Activated B cell treated with CpG ODN at 0.5 μM for 24 hours (primary cell): ENCODE results near the gene THSD4. TPM values are rescaled to one million over a fixed set of nuclear protein-coding genes. Genes with fewer than 3 reads are reported as not detected.

Source experiments
- ATAC-seq: fragments of 200-7000 bp; cut with Tn5 transposase; one replicate; pipeline ENCODE4 v1.10.0; 2021; ENCODE audit warnings: low read depth, mild to moderate bottlenecking, moderate library complexity
- CTCF ChIA-PET: fragments of 350-600 bp; sonication (Branson Sonifier 250); formaldehyde crosslinking; loops from one replicate; lab custom pipeline; 2021; ENCODE audit warnings: antibody characterized with exemption; lab: Charles Lee
- POLR2A ChIA-PET: fragments of 350-600 bp; sonication (Branson Sonifier 250); formaldehyde crosslinking; loops from one replicate; lab custom pipeline; 2021; ENCODE audit warnings: antibody characterized with exemption; lab: Charles Lee
- DNase-seq: peaks from one replicate; pipeline ENCODE4 v3.0.0; 2022
- H3K27ac Mint-ChIP-seq: one replicate; pipeline ENCODE4 v1.8.0; 2020; ENCODE audit warnings: mixed read lengths
- H3K27me3 Mint-ChIP-seq: one replicate; pipeline ENCODE4 v1.8.0; 2021; ENCODE audit warnings: mixed read lengths
- H3K36me3 Mint-ChIP-seq: one replicate; pipeline ENCODE4 v1.8.0; 2021; ENCODE audit warnings: low read depth, mixed read lengths
- H3K4me1 Mint-ChIP-seq: one replicate; pipeline ENCODE4 v1.8.0; 2021; ENCODE audit warnings: mixed read lengths
- H3K4me3 Mint-ChIP-seq: one replicate; pipeline ENCODE4 v1.8.0; 2020; ENCODE audit warnings: mild to moderate bottlenecking, mixed read lengths
- H3K9me3 Mint-ChIP-seq: one replicate; pipeline ENCODE4 v1.8.0; 2020; ENCODE audit warnings: mixed read lengths
- intact Hi-C: fragments of 100-400 bp; cut with micrococcal nuclease; formaldehyde crosslinking; loops from one replicate; pipeline ENCODE4 v1.15.1; 2024
- total RNA-seq: library from RNA; stranded (reverse); gene quantifications from 2 replicates; pipeline ENCODE4 v1.2.3, GENCODE V29; 2022
- TF ChIP-seq, protein P1 (sequence below): fragments of 200-600 bp; IDR thresholded peaks from one replicate; pipeline ENCODE4 v1.8.0; 2022; ENCODE audit warnings: antibody characterized with exemption, mild to moderate bottlenecking

THSD4 gene
- total RNA-seq, 1 donor from 2014 or later, result not detected

DNA sequence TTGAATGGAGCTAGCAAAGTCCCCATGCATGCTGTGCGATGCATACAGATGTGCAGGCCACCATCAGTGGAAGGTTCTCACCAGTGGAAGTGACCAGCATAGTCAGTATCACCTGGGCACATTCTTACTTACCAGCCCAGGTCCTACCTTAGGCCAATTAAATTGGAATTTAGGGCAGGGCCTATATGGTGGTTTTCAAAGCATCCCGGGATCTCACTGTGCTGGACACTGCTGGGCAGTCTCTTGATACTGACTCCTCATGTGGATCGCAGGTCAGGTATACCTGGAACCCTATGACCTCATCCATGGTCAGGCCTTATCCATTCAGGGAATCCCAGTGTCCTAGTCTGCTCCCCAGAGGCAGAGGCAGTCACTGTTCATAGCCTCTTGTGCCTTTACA is 358.5 kb downstream of the THSD4 start:
- ChIA-PET POLR2A (no interaction called here), CTCF (no interaction called here)
- intact Hi-C loops, result no loop called here
- Mint-ChIP-seq H3K9me3 (peaks cover under 1% of the 10 kb centered on the region), H3K36me3 (no peaks in the 10 kb centered on the region), H3K27me3 (no peaks in the 10 kb centered on the region), H3K27ac (no peak overlapping the region), H3K4me3 (no peak overlapping the region), H3K4me1 (peaks cover 13% of the 10 kb centered on the region)
- ATAC-seq (no peak), DNase-seq (no peak)
- TF ChIP-seq, protein P1, sequence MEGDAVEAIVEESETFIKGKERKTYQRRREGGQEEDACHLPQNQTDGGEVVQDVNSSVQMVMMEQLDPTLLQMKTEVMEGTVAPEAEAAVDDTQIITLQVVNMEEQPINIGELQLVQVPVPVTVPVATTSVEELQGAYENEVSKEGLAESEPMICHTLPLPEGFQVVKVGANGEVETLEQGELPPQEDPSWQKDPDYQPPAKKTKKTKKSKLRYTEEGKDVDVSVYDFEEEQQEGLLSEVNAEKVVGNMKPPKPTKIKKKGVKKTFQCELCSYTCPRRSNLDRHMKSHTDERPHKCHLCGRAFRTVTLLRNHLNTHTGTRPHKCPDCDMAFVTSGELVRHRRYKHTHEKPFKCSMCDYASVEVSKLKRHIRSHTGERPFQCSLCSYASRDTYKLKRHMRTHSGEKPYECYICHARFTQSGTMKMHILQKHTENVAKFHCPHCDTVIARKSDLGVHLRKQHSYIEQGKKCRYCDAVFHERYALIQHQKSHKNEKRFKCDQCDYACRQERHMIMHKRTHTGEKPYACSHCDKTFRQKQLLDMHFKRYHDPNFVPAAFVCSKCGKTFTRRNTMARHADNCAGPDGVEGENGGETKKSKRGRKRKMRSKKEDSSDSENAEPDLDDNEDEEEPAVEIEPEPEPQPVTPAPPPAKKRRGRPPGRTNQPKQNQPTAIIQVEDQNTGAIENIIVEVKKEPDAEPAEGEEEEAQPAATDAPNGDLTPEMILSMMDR, result no peak

DNA sequence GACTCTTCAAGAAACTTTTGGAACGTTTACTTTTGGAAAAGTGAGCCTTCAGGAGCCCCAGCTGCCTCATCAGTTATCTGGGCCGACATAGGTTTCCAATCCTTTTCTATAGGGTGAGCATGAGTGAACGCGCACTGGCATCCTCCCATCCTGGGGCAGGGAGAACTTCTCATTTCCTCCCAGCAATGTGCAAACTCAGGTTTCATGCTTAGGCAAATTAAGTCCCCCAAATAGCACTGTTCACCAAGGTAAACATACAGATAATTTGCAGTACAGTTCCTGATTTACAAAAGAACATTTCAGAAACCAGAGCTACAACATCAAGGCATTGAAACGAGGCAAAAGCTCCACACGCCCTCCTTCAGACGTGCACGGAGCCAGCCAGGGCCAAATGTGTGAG is 361.6 kb downstream of the THSD4 start:
- intact Hi-C loops, result no loop called here
- CTCF ChIA-PET, result no interaction called here

DNA sequence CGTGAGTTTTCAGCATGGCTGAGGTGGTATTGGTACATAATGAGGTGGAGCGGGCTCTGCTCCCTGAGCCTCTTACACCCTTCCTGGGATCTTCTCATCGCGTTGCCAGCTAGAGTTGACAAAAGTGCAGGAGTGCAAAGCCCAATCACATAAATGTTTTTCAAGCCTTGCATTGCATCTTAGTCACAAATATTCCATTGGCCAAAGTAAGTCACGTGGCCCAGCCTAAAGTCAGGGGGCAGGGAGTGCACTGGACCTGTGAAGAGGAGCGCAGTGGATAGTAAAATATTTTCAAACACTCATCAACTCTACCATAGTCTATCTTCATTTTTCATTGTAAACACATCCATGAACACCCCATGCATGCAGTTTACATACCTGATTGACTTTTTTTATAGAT is 365.3 kb downstream of the THSD4 start:
- no peak overlapping the region for H3K27ac Mint-ChIP-seq
- TF ChIP-seq, protein P1, result no peak
- peaks cover 11% of the 10 kb centered on the region for H3K4me1 Mint-ChIP-seq
- CTCF ChIA-PET, result no interaction called here
- H3K9me3 Mint-ChIP-seq, result peaks cover 2% of the 10 kb centered on the region
- H3K36me3 Mint-ChIP-seq, result no peaks in the 10 kb centered on the region
- no peak overlapping the region for H3K4me3 Mint-ChIP-seq
- intact Hi-C loops, result no loop called here
- no peaks in the 10 kb centered on the region for H3K27me3 Mint-ChIP-seq
- DNase-seq (no peak), ATAC-seq (no peak)
- POLR2A ChIA-PET, result no interaction called here

More for the DNA sequence above, 361.6 kb downstream of the THSD4 start:
- peaks cover 13% of the 10 kb centered on the region for H3K4me1 Mint-ChIP-seq
- no peaks in the 10 kb centered on the region for H3K9me3 Mint-ChIP-seq
- H3K27me3 Mint-ChIP-seq, result no peaks in the 10 kb centered on the region
- H3K36me3 Mint-ChIP-seq, result no peaks in the 10 kb centered on the region
- H3K27ac Mint-ChIP-seq, result no peak overlapping the region
- peak overlapping the region; percentile 13 for H3K4me3 Mint-ChIP-seq
- POLR2A ChIA-PET, result interaction anchor here (0.7 kb wide), 1 partner anchor 1379 kb away, joined by 3 read pairs; the partner anchor contains the start of gene TLE3
- DNase-seq (no peak), ATAC-seq (no peak)
- TF ChIP-seq, protein P1, result no peak

DNA sequence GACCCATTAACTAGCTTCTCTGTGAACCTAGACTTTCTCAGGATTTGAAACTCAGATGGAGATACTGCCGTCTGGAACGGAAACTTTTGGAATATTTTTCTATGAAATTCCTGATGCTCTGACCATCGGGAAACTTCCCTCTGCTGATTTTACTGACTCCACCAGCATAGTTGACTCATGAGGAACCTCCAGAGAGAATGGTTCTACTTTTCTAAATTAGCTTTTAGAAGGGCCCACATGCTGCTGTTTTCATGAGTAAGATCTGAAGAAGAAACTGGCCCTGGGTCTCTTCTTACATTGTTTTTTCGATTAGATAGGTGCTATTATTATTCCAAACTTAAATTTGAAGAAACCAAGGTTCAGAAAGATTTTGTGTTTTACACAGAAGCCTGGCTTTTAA is 368.8 kb downstream of the THSD4 start:
- Mint-ChIP-seq H3K4me1 (no peaks in the 10 kb centered on the region), H3K36me3 (no peaks in the 10 kb centered on the region), H3K4me3 (no peak overlapping the region), H3K27me3 (peaks cover 8% of the 10 kb centered on the region), H3K27ac (no peak overlapping the region), H3K9me3 (peaks cover 2% of the 10 kb centered on the region)
- CTCF ChIA-PET, result no interaction called here
- TF ChIP-seq, protein P1, result no peak
- ATAC-seq, result no peak
- no peak for DNase-seq
- intact Hi-C loops, result no loop called here
- POLR2A ChIA-PET, result no interaction called here

DNA sequence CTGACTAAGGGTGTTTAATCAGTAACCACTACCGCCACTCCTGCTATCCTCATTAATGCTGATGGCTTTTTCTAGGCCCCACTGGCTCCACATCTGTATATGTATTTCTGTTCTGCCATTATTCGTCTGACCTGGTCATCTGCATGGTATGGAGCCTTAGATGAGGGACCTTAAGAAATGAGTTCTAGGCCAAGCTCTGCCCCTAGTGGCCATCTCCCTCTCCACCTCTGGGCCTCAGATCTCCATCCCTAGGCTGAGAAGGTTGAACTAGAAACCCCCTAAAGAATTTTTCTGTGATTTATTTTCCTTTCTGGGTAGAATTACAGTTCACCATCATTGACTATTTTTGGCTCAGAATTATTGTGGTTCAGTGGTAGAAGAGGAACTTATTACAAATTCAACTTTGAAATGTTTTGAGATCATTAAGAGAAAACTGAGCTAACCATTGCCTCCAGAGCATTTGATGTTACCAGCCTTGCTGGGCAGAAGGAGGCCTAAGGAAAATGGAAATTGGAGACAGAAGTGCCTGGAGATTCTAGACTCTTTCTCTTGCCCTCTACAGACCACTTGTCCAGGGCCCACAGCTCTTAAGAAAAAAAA is 369.9 kb downstream of the THSD4 start:
- intact Hi-C loops, result no loop called here
- H3K27me3 Mint-ChIP-seq, result peaks cover 13% of the 10 kb centered on the region
- TF ChIP-seq, protein P1, result no peak

More for the DNA sequence above, 369.9 kb downstream of the THSD4 start:
- CTCF ChIA-PET, result no interaction called here
- H3K27ac Mint-ChIP-seq, result no peak overlapping the region
- no peaks in the 10 kb centered on the region for H3K36me3 Mint-ChIP-seq
- no peaks in the 10 kb centered on the region for H3K4me1 Mint-ChIP-seq
- peaks cover 2% of the 10 kb centered on the region for H3K9me3 Mint-ChIP-seq
- H3K4me3 Mint-ChIP-seq, result no peak overlapping the region
- no peak for ATAC-seq
- POLR2A ChIA-PET, result no interaction called here
- no peak for DNase-seq
